HG03571 (cell line): ENCODE results near the gene PCDHA13.
"Not testable (repeated sequence)": the region's sequence is repeated elsewhere in the genome, so short reads cannot be mapped to it uniquely, and the experiment has no call there.

Experiments
- ATAC-seq: cut with Tn5 transposase; IDR thresholded peaks from one replicate; pipeline ENCODE4 v1.9.1; 2021; ENCODE audit not compliant: unreplicated experiment

PCDHA13 gene, protein sequence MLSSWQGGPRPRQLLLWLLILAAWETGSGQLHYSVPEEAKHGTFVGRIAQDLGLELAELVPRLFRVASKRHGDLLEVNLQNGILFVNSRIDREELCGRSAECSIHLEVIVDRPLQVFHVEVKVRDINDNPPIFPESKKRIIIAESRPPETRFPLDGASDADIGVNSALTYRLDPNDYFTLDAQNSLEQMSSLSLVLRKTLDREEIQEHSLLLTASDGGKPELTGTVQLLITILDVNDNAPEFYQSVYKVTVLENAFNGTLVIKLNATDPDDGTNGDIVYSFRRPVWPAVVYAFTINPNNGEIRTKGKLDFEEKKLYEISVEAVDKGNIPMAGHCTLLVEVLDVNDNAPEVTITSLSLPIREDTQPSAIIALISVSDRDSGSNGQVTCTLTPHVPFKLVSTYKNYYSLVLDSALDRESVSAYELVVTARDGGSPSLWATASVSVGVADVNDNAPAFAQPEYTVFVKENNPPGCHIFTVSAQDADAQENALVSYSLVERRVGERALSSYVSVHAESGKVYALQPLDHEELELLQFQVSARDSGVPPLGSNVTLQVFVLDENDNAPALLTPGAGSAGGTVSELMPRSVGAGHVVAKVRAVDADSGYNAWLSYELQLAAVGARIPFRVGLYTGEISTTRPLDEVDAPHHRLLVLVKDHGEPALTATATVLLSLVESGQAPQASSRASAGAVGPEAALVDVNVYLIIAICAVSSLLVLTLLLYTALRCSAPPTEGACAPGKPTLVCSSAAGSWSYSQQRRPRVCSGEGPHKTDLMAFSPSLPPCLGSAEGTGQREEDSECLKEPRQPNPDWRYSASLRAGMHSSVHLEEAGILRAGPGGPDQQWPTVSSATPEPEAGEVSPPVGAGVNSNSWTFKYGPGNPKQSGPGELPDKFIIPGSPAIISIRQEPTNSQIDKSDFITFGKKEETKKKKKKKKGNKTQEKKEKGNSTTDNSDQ

GRCh38 chr5:140881889-140882590, at the start of gene PCDHA13:
Gene PCDHA13 (plus strand): TSS chr5:140882124. CDS start chr5:140882269, 145 bp downstream.
- no peak for ATAC-seq

GRCh38 chr5:140833993-140834392, 47.9 kb upstream of the PCDHA13 start, which contains the start of gene PCDHA7:
Gene PCDHA7 (plus strand): TSS chr5:140834269. CDS start chr5:140834384, 115 bp downstream.
- ATAC-seq = no peak

DNA sequence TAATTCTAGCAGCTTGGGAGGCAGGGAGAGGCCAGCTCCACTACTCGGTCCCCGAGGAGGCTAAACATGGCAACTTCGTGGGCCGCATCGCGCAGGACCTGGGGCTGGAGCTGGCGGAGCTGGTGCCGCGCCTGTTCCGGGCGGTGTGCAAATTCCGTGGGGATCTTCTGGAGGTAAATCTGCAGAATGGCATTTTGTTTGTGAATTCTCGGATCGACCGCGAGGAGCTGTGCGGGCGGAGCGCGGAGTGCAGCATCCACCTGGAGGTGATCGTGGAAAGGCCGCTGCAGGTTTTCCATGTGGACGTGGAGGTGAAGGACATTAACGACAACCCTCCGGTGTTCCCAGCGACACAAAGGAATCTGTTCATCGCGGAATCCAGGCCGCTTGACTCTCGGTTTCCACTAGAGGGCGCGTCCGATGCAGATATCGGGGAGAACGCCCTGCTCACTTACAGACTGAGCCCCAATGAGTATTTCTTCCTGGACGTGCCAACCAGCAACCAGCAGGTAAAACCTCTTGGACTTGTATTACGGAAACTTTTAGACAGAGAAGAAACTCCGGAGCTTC, 47.4 kb upstream of the PCDHA13 start:
- ATAC-seq = not testable (repeated sequence)

DNA sequence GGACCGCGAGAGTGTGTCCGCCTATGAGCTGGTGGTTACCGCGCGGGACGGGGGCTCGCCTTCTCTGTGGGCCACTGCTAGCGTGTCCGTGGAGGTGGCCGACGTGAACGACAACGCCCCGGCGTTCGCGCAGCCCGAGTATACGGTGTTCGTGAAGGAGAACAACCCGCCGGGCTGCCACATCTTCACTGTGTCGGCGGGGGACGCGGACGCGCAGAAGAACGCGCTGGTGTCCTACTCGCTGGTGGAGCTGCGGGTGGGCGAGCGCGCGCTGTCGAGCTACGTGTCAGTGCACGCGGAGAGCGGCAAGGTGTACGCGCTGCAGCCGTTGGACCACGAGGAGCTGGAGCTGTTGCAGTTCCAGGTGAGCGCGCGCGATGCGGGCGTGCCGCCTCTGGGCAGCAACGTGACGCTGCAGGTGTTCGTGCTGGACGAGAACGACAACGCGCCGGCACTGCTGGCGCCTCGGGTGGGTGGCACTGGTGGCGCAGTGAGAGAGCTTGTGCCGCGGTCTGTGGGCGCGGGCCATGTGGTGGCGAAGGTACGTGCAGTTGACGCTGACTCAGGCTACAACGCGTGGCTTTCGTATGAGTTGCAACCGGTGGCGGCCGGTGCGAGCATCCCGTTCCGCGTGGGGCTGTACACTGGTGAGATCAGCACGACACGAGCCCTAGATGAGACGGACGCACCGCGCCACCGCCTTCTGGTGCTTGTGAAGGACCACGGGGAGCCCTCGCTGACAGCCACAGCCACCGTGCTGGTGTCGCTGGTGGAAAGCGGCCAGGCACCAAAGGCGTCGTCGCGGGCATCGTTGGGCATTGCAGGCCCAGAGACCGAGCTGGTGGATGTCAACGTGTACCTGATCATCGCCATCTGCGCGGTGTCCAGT, 46.1 kb upstream of the PCDHA13 start:
- no peak for ATAC-seq

GRCh38 chr5:140840978-140841962, 40.7 kb upstream of the PCDHA13 start, which contains the start of gene PCDHA8:
Gene PCDHA8 (plus strand): TSS chr5:140841187. CDS start chr5:140841322, 135 bp downstream.
- ATAC-seq = no peak

GRCh38 chr5:140842798-140843733, 38.9 kb upstream of the PCDHA13 start:
- ATAC-seq = no peak

GRCh38 chr5:140848139-140849102, 33.5 kb upstream of the PCDHA13 start, which contains the start of gene PCDHA9:
Gene PCDHA9 (plus strand): TSS chr5:140848382. CDS start chr5:140848496, 114 bp downstream.
- ATAC-seq = not testable (repeated sequence)

- ATAC-seq = not testable (repeated sequence)
Measured at GRCh38 chr5:140849831-140850634, 31.9 kb upstream of the PCDHA13 start.

DNA sequence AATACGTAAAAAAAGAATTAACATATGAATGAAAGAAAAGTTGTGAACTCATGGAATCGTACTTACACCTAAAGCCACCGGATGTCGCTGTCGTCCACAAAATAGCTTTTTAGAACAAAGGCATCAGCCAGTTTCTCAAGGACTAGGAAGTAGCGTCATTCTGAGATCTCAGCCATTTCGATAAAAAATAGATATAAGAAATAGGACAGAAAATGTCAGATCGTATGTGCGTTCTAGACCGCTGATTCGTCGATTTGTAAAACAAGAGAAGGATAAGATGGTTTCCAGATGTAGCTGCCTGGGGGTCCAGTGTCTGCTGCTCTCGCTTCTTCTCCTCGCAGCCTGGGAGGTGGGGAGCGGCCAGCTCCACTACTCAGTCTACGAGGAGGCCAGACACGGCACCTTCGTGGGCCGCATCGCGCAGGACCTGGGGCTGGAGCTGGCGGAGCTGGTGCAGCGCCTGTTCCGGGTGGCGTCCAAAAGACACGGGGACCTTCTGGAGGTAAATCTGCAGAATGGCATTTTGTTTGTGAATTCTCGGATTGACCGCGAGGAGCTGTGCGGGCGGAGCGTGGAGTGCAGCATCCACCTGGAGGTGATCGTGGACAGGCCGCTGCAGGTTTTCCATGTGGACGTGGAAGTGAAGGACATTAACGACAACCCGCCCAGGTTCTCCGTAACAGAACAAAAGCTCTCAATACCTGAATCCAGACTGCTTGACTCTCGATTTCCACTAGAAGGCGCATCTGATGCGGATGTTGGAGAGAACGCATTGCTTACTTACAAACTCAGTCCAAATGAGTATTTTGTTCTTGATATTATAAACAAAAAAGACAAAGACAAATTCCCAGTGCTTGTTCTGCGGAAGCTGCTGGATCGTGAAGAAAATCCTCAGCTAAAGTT, 25.9 kb upstream of the PCDHA13 start, which contains the start of gene PCDHA10:
TSS of gene PCDHA10 (plus strand) at position 126 of the 903 bp plus-strand sequence. CDS start at position 278, 152 bp downstream.
- ATAC-seq = no peak

- no peak for ATAC-seq
Measured at GRCh38 chr5:140857177-140857986, 24.5 kb upstream of the PCDHA13 start.

GRCh38 chr5:140857987-140858240, 24.0 kb upstream of the PCDHA13 start:
- no peak for ATAC-seq

DNA sequence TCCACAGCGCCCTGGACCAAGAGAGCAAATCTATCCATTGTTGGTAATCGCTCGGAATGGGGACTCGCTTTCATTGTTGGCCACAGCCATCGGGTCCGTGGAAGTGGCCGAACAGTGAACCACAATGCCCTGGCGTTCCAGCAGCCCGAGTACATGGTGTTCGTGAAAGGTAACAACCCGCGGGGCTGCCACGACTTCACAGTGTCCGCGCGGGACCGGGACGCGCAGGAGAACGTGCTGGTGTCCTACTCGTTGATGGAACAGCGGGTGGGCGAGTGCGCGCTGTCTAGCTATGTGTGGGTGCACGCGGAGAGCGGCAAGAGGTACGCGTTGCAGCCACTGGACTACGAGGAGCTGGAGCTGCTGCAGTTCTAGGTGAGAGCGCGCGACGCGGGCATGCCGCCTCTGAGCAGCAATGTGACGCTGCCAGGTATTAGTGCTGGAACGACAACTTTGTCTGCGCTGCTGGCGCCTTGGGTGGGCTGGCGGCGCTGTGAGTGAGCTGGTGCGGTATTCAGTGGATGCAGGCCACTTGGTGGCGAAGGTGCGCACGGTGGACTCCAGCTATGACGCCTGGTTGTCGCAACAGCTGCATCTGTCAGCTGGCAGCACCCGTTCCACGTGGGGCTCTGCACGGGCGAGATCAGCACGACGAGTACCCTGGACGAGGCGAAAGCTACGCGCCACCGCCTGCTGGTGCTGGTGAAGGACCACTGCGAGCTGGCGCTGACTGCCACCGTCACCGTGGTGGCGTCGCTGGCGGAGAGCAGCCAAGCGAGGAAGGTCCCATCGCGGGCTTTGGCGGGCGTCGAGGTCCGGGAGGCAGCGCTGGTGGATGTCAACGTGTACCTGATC, 19.3 kb upstream of the PCDHA13 start:
- no peak for ATAC-seq
